GM03348 (cell line): ENCODE data around the gene WASF3.
A peak's percentile ranks its signal among the peaks of the same experiment; 100 is the strongest.

Source experiments
- DNase-seq: peaks from one replicate; pipeline ENCODE4 v3.0.0; 2012; ENCODE audit warnings: low spot score

Gene WASF3

GRCh38 chr13:26548205-26548765, 9.2 kb upstream of the WASF3 start:
- no peak for DNase-seq

GRCh38 chr13:26549713-26550112, 7.8 kb upstream of the WASF3 start:
- no peak for DNase-seq

- no peak for DNase-seq
Measured at GRCh38 chr13:26551255-26551860, 6.1 kb upstream of the WASF3 start.

DNA sequence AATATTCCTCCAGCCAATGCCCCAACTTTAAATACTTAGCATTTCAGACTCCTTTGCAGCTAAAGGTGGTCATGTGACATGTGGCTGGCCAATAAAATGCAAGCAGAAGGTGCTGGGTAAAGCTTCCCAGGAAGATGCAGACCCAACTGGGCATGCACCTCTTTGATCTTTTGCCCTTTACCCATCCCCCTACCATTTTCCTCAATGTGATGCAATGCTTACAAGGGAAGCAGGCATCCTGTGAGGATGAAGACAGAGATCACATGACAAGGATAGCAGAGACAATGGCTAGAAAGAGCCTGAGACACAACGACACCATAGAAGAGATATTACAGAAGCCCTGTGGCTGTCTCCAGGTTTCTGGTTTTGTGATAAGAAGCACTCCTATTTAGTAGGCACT, 2.1 kb upstream of the WASF3 start:
- DNase-seq = no peak

GRCh38 chr13:26557051-26557392, 461 bp upstream of the WASF3 start:
- DNase-seq = no peak

- peak; percentile 50 for DNase-seq
Measured at GRCh38 chr13:26558074-26558805, 757 bp downstream of the WASF3 start.

- no peak for DNase-seq
Measured at GRCh38 chr13:26558987-26559386, 1.5 kb downstream of the WASF3 start.

DNA sequence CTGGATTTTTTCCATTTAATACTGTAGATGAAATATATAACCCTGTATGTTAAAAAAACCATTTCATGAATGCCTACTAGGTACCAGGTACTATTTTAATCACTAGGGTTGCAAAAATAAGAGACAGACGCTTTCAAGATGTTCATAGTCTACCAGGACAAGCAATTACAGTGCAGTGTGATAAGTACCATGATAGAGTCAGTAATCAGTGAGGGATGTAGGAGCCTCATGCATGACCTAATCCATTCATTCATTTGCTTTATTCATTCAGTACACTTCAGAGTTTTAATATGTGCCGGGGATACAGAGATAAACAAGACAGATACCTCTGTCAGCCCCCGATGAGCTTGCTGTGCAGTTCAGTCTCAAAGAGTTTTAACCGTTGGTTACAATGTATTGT, 3.0 kb downstream of the WASF3 start:
- no peak for DNase-seq

DNA sequence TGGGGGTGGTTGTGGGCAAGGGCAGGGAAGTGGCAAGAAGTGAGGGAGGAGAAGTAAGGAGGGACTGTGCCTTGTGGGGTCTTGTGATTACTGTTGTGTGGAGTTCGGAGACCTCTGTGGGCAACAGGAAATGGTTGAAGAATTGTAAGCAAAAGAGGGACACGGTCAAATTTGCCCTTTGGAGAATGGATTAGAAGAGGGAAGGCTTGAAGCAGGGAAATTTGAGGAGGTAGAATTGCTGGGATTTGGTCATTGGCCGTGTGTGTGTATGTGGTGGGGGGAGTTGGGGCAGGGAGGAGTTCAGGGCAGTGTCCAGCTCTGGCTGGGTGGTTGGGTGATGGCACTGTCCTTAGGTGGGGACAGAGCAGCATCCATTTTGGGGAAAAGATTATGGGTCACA, 3.6 kb downstream of the WASF3 start:
- DNase-seq = no peak

DNA sequence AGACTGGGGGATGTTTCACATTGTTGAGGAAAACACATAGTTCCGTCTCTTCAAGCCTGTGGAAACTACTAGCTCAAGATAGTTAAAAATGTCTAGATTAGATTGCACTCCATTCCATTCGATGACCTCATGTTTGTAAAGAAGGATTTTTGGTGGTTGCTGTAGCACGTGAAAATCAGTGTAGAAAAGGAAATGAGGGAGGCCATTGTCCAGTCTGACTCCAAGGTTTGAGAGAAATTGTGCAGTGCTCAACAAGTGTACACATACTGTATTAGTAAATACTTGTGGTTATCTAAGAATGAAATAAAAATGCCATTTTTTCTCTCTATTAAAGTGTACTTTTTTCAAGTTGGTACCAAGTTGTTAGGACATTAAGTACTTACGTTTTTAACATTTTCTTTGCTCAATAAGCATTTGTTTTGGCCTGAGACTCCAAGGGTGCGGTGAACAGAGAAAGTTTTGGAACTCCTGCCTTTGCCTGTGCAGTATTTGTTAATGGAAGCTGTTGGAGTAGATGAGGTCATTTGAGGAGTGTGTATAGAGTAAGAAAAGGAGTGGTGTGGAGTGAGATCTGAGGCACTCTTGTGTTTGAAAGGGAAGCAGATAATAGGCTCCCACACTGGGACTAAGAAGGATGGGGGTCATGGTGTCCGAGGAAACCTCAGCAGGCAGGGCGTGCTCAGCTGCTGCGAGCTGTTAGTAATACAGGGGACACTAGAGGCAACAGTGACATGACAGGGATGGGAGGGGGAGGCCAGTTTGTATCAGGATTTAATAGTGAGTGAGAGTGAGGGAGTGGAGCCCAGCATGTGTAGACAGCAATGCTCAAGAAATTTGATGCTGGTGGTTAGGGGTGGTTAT, 4.4 kb downstream of the WASF3 start:
- peak; percentile 63 for DNase-seq

DNA sequence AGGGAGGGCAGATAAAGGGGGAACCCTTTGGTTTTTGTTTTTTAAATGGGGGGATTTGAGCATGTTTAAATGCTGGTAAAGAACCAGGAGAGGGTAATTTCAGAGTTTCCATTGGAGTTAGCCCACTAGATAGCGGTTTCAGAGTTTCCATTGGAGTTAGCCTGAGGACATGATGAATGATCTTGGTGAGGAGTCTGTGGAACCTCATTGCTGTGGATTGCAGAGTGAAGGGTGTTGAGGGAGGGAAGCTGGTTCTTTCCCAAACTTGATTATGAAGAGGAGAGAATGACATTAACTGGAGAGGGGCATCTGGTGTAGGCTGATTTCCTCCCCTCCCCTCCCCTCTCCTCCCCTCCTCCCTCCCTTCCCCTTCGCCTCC, 5.0 kb downstream of the WASF3 start:
- DNase-seq = no peak

DNA sequence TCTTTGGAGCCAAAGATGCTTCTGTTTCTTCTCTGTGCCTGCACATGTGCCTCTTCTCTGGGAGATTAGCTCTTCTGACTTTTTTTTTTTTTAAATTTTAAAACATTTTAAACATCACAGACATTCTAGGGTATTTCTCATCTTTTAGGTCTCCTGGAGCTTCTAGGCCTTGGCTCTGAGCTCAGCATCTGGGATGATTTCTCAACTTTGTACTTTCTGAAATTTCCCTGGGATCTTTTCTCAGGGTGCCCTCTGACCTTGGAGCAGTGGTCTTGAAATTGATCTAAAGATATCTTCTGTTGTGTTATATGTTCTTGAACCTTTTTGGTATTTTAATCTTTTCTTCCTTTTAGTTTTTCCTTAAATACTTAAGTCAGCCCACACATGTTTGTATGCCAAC, 6.2 kb downstream of the WASF3 start:
- DNase-seq = no peak

DNA sequence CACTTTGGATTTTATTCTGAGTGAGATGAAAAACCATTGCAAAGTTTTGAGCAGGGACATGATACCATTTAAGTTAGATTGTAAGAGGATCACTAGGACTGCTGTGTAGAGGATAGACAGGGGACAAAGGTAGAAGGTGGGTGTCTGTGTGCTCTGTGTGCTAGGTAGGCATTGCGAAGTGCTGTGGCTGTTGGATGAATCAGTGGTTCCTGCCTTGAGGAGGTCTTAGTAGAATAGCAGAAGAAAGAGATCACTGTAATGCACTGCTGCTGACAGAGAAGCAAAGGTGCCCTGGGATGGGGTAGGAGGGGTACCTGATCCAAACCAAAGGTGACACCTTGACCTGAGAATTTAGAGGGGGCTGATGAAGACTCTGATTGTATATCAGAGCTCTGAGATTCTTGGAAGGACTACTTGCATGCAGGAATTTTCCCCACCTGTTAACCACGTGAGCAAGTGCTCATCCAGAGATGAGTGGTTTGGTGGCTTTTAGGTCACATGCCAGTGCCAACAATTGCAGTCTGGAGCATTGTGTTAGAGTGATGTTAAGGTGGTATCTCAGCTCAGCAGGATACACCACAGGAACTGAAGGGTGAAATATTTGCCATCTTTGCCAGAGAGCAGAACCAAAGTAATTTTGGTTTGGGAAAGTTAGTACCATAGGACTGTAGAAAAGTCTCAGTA, 10.8 kb downstream of the WASF3 start:
- no peak for DNase-seq

- DNase-seq = no peak
Measured at GRCh38 chr13:26571518-26571917, 14.0 kb downstream of the WASF3 start.

GRCh38 chr13:26575244-26575643, 17.8 kb downstream of the WASF3 start:
- DNase-seq = no peak

- DNase-seq = no peak
Measured at GRCh38 chr13:26579580-26579979, 22.1 kb downstream of the WASF3 start.

GRCh38 chr13:26583662-26584061, 26.2 kb downstream of the WASF3 start:
- DNase-seq = no peak

DNA sequence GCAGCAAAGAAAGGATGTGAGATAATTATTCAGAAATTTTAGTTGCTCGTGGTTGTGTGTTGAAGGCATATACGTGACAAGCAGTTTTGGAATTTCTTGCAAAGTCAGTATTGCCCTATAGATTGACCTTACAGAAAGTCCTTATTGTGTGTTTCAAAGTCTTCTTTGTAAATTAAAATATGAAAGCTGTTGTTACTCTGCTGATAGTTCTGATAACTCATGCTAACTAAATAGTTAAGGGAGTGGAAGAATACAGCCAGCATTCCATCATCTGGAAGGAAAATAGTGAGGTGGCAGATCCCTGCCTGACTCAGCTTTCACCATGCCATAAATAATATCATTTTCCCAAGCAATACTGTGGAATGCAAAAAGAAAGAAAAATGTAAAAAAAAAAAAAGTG, 27.2 kb downstream of the WASF3 start:
- peak; percentile 82 for DNase-seq

DNA sequence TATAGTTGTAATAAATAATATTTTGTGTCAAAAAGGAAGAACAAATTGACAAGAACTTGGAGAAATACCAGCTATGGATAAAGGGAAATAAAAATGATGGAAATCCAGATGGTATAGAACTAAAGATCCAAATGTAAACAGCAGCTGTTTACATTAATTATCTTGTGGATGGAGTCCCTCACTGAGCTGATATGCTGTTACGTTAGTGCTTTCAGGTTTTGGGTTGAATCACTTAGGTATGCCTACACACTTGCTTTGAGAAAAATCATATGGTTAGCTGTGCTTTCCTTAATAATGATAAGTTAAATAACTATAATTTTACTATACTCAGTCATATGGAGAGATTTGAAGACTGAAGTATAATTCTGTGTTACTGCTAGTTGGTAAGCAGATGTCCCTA, 27.7 kb downstream of the WASF3 start:
- no peak for DNase-seq

GRCh38 chr13:26587251-26587650, 29.8 kb downstream of the WASF3 start:
- no peak for DNase-seq

- no peak for DNase-seq
Measured at GRCh38 chr13:26589226-26589625, 31.7 kb downstream of the WASF3 start.

GRCh38 chr13:26589754-26590153, 32.3 kb downstream of the WASF3 start:
- DNase-seq = no peak
